GM10266 (cell line): ENCODE measurements around the gene SNAP25.

Experiments used
- DNase-seq: peaks from one replicate; pipeline ENCODE4 v3.0.0; 2012; ENCODE audit errors: extremely low spot score
- TF ChIP-seq, protein P1 (sequence below): IDR thresholded peaks from 2 replicates; pipeline ENCODE4 v1.5.1; 2012; ENCODE audit warnings: mild to moderate bottlenecking, low read depth; ENCODE audit not compliant: control insufficient read depth, insufficient read depth; ENCODE audit errors: missing control alignments

The SNAP25 gene

DNA sequence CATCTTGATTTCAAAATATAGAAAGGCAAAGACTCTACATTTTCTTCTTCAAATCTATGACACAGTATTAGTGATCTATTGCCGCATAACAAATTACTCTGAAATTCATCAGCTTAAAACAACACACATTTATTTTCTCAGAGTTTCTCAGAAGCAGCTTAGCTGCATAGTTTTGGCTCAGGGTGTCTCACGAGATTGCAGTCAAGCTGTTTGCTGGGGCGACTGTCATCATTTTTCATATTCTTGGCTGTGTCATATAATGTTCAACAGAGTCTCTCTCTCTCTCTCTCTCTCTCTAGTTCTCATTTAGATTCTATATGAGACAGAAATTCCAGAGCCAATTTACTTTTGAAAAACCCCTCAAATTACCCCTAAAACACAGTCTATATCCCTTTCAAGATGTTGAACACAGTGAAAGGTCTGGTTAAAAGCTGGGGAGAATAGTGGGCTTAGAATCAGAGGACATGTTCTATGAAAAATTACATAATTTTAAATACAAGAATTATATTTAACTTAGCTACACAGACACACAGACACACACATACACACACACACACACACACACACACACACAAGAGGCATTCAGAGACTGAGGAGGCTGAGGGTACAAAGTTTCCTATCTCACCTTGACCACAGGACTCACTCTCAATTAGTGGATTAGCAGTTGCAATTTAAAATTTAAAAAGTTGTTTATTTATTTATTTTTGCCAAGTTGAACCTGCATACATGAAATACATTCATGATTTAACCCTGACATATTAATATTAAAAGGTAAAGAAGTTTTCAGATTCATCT, 128.7 kb downstream of the SNAP25 start:
- no peak for DNase-seq
- TF ChIP-seq, protein P1, sequence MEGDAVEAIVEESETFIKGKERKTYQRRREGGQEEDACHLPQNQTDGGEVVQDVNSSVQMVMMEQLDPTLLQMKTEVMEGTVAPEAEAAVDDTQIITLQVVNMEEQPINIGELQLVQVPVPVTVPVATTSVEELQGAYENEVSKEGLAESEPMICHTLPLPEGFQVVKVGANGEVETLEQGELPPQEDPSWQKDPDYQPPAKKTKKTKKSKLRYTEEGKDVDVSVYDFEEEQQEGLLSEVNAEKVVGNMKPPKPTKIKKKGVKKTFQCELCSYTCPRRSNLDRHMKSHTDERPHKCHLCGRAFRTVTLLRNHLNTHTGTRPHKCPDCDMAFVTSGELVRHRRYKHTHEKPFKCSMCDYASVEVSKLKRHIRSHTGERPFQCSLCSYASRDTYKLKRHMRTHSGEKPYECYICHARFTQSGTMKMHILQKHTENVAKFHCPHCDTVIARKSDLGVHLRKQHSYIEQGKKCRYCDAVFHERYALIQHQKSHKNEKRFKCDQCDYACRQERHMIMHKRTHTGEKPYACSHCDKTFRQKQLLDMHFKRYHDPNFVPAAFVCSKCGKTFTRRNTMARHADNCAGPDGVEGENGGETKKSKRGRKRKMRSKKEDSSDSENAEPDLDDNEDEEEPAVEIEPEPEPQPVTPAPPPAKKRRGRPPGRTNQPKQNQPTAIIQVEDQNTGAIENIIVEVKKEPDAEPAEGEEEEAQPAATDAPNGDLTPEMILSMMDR = no peak

DNA sequence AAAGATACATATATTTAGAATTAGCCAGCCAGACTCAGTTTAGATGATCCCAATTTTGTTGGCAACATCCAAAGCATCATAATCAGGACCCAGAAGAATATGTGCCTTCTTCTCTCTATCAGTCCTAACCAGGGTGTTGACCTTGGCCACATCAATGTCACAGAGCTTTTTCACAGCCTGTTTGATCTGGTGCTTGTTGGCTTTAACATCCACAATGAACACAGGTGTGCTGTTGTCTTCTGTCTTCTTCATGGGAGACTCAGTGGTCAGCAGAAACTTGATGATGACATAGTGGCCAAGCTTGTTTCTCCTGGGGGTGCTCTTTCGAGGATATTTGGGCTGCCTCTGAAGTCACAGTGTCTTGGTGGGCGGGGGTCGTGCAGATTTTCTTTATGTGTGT, 130.5 kb downstream of the SNAP25 start:
- DNase-seq = no peak

DNA sequence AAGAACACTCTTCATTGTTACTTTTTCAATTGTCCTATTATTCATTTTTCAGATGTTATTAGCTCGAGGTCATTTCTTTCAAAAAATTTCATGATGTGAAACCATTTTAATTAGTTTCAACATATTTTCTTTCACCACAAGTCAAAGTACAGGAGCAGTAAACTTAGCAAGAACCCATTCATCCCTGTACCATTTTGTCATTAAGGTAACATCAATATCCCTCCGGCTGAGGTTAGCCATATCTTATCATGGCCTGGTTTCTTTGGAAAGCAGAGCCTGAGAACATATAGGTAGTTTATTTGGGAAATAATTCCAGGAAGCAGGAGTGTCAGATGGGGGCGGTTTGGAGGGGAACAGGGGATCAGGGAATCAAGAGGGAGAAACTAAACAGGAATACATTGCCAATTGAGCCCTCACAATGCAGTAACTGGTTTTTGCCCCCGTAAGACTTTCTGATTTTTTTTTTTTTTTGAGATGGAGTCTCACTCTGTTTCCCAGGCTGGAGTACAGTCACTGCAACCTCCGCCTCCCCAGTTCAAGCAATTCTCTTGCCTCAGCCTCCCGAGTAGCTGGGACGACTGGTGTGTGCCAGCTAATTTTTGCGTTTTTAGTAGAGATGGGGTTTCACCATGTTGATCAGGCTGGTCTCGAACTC, 131.7 kb downstream of the SNAP25 start:
- TF ChIP-seq, protein P1 = no peak

More for the DNA sequence above, 130.5 kb downstream of the SNAP25 start:
- TF ChIP-seq, protein P1 = no peak

DNA sequence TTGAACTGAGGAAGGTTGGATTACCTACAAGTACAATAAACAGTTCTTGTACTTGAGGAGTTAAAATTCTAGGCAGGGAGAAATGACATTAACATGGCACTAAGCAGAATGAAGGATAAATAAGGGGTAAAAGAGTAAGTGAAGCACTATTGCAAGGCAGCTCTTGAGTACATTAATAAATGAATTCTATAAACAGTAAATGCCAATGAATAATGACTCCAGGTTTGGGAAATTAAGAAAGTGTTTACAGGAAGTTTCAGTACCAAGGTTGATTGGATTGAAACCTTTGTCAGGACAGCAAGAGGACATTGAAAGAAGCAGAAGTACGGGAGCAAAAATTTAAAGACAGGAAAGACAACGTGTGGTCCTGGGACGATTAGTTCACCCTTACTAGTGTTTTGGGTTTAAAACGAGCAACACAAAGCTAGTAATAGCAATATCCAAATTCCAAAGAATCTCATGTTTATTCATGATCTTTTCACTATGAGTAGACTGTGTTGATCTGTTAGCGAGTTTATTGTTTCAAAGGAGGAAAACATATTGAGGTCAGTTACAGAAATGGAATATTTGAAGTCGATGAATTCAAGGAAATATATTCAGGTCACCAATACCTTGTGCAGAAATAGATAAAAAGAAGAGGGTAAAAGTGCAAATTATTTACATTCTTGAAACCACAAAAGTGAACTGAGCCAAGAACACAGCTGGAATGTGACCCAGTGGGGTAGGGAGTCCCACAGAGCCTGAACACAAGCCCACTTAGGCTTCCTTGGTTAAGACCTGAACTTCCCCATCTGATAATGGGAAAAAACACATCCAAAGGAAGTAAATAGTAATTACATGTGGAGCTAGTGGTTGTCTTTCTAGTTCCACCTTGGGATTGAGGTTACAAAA, 134.5 kb downstream of the SNAP25 start:
- TF ChIP-seq, protein P1 = no peak
- DNase-seq = no peak

More for the DNA sequence above, 131.7 kb downstream of the SNAP25 start:
- no peak for DNase-seq

DNA sequence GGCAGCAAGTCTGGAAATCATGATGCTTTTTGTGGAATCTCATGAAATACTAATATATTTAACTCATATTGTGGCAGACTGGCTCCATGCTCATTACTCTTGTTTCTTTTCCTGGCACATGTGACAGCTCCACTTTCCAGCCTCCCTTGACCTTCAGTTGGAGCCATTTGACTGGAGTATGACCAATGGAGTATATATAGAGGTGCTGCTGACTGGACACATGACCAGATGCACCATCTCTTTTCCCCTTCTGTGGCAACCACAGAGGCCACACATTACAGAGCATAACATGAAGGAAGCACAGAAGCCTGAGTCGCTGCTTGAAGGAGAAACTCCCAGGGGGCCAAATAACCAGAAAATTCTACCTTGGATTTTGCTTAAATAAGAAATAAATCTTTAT, 138.0 kb downstream of the SNAP25 start:
- TF ChIP-seq, protein P1 = no peak
- DNase-seq = no peak
